HuH-7 (cell line): ENCODE results near the gene SDHB.

ENCODE experiments used
- DNase-seq: peaks from one replicate; pipeline ENCODE4 v3.0.0; 2011; ENCODE audit warnings: low spot score

Gene SDHB

GRCh38 chr1:17045634-17046333 lies 8.0 kb downstream of the SDHB start:
- DNase-seq = peak; percentile 33

DNA sequence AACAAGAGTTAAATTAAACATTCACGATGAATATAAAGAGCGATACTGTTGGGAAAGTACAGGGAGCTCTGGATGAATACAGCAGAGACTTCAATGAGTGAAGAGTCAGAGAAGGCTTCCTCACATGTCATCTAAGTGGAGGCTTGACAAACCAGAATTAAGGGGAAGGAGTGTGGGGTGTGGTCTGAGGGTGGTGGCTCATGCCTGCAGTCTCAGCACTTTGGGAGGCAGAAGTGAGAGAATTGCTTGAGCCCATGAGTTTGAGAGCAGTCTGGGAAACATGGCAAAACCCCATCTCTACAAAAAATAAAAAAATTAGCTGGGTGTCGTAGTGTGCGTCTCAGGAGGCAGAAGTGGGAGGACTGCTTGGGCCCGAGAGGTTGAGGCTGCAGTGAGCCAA lies 8.7 kb downstream of the SDHB start:
- no peak for DNase-seq

DNA sequence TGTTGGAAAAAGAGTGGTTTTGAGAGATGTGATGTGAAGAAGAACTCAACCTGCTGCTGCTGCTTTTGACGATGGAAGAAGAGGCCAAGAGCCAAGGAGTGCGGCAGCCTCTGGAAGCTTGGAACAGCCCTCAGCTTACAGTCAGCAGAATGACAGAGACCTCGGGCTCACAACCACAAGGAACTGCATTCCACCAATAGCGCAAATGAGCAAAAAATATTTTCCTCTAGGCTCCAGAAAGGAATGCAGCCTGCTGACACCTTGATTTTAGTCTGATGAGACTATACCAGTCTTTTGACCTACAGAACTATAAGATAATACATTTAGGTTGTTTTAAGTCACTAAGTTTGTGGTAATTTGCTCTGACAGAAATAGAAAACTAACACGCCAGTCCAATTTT lies 10.2 kb downstream of the SDHB start:
- no peak for DNase-seq

- no peak for DNase-seq
These were observed 13.7 kb downstream of the SDHB start for GRCh38 chr1:17040135-17040534.

GRCh38 chr1:17039522-17039921 lies 14.3 kb downstream of the SDHB start:
- DNase-seq = no peak

- DNase-seq = no peak
These were observed 20.4 kb downstream of the SDHB start for GRCh38 chr1:17033481-17033880.

GRCh38 chr1:17032741-17033140 lies 21.1 kb downstream of the SDHB start:
- DNase-seq = no peak

DNA sequence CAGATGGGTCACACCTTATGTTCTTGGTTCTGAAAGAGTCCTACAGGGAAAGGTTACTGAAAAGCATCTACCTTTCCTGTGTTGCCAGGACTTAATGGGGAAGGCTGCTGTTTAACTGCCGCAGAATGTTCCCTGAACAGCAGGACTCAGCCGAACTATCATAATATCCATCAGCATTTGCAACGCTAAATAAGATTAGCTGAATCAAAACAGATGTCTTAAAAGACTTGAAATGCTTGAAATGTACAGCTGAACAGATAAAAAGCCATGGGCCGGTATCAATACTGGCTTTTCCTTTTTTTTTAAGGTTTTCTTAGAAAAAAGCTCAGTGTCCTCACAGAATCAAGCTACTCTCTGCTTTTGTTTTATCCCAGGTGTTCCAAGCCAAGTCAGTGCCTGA lies 22.4 kb downstream of the SDHB start:
- no peak for DNase-seq

GRCh38 chr1:17030206-17030605 lies 23.6 kb downstream of the SDHB start:
- no peak for DNase-seq

GRCh38 chr1:17028662-17029188 lies 25.1 kb downstream of the SDHB start:
- no peak for DNase-seq

DNA sequence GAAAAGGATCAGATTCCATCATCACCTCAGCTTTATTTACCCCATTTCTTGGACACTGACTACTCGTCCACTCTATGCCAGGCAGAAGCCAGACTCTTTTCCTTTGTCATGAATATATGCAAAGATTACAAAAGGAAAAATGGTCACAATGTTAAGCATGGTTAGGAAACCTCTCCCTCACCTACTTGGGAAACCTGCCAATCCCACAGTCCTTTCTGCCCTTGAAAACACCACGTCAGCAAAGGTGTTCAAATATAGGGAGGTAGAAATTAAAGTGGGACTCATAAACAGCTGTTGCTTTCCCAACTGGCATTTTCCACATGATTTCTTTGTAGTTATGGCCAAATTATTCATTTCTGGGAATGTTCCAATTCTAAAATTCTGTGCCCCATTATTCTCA lies 25.9 kb downstream of the SDHB start:
- no peak for DNase-seq

GRCh38 chr1:17027403-17027802 lies 26.4 kb downstream of the SDHB start:
- no peak for DNase-seq

GRCh38 chr1:17024721-17025120 lies 29.1 kb downstream of the SDHB start:
- no peak for DNase-seq

GRCh38 chr1:17023573-17023972 lies 30.3 kb downstream of the SDHB start:
- no peak for DNase-seq

- DNase-seq = no peak
These were observed 30.7 kb downstream of the SDHB start for GRCh38 chr1:17023102-17023501.

- no peak for DNase-seq
These were observed 31.9 kb downstream of the SDHB start for GRCh38 chr1:17021896-17022295.

GRCh38 chr1:17020502-17020901 lies 33.3 kb downstream of the SDHB start:
- DNase-seq = no peak

- no peak for DNase-seq
These were observed 35.0 kb downstream of the SDHB start for GRCh38 chr1:17018849-17019248.

DNA sequence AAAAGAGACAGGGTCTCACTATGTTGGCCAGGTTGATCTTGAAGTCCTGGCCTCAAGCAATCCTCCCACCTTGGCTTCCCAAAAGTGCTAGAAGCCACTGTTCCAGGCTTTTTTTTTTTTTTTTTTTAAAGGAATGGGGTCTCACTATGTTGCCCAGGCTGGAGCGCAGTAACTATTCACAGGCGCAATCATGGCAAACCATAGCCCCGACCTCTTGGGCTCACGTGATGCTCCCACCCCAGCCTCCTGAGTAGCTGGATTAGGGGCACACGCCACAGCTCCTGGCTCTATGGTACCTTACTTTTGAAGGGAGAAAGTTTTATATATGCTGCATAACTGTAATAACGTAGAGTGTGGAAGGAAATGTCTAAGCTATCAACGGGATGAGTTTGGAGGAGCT lies 36.4 kb downstream of the SDHB start:
- no peak for DNase-seq

GRCh38 chr1:17016317-17016661 lies 37.5 kb downstream of the SDHB start:
- no peak for DNase-seq

DNA sequence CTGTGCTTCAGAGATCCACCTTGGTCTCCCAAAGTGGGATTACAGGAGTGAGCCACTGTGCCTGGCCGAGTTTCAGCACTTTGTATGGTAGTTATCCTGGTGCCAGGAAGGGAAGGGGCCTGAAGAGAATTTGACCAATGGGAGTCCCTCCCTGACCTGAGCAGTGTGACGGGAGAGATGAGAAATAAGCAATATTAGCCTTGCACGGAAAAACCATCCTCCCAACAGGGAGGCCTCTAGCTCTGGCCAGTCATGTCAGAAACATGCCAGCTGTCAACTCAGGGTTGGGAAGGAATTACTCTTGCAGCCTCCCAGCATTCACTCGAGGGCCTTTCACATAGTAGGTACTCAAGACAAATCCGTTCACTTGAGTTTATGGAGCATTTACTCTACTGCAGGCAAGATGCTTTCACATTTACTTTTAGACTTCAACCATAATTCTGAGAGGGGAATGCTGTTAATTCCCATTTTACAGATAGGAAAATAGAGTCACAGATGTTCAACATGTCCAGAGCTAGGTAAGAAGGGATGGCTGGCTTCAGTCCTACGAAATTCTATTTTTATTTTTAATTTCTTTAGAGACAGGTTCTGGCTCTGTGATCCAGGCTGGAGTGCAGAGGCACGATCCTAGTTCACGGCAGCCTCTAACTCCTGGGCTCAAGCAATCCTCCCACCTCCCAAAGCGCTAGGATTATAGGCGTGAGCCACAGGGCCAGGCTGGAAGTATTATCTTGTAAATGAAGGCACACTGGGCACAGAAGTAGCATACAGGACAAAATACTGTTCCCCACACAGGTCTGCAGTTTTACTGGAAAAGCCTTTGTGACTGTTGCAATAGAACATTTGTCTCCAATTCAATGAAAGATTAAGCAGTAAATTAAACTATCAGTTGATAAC lies 38.9 kb downstream of the SDHB start:
- DNase-seq = no peak

GRCh38 chr1:17013491-17014320 lies 40.1 kb downstream of the SDHB start:
- no peak for DNase-seq
